IPS-18c (cell line): Measurements from ENCODE around the gene DACH1.

Experiments
- H3K4me3 ChIP-seq: 2 replicates; pipeline ENCODE4 v1.7.0; 2013; ENCODE audit warnings: low read depth, mild to moderate bottlenecking, low read length, moderate library complexity; ENCODE audit not compliant: insufficient read depth
- H3K9me3 ChIP-seq: one replicate; pipeline ENCODE4 v1.6.1; 2013; ENCODE audit warnings: mild to moderate bottlenecking, low read length, moderate library complexity; ENCODE audit not compliant: control insufficient read depth, insufficient read depth

DACH1 gene

DNA sequence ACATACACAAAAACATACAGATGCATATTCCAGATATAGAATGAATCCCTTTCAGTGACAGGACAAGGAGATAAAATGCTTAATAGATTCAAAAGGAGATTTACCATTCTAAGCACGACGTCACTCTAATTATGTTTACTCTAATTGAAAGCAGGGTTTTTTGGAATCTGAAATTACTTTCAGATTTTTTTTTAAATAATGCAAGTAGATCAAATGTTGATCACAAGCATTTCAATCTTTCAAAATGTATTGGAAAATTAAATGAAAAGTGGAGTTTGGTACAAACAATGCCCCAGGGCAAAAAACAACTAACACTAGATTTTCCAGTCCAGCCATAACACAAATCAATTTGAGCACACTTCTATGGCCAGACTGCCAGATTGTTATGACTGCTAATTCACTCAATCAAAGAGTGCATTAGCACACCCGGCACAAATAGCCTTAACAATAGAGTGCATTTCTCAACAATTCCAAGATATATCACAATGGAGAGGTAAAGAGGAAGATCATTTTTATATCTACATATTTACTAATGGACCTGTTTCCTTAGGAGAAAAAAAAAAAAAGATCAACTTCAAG, 4.3 kb upstream of the DACH1 start:
- H3K4me3 ChIP-seq: no peak overlapping the region
- no peaks in the 10 kb centered on the region for H3K9me3 ChIP-seq

DNA sequence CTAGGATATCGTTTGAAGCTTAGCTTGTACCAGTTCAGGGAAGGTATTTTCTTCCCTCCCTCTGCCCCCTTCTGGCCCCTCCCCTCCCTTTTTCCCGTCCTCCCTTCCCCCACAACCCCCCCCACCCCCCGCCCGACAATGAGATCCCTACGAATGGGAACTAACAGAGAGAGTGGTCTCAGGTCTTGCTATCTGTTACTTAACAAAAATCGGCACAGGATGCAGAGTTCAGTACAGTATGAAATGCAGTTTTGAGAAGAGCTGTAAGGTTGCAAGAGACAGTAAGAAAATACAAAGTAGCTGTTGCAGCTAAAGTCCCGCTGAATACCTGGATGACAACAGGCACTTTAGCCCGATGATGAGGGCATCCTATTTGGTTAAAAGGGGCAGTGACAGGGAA, 3.1 kb upstream of the DACH1 start:
- Histone ChIP-seq H3K4me3 (no peak overlapping the region; the same call in 1 of the 2 replicates), H3K9me3 (no peaks in the 10 kb centered on the region)

DNA sequence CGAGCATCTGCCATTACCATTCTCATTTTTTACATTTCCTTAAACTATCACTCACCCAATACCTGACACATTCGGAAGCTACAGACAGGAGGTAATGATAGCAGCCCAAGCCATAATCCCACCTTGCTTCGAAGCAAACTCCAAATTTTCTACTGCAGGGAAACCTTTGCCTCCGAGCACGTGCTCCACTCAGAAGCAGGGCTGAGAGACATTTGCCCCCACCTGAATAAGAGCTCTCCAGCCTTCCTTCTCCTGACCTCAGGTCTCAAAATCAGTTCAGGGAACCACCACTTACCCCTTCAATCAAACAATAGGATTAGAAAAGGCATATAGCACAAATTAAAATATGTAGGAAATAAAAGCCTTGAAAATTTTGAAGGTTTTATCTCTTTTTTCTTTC, 2.3 kb upstream of the DACH1 start:
- no peak overlapping the region for H3K4me3 ChIP-seq

DNA sequence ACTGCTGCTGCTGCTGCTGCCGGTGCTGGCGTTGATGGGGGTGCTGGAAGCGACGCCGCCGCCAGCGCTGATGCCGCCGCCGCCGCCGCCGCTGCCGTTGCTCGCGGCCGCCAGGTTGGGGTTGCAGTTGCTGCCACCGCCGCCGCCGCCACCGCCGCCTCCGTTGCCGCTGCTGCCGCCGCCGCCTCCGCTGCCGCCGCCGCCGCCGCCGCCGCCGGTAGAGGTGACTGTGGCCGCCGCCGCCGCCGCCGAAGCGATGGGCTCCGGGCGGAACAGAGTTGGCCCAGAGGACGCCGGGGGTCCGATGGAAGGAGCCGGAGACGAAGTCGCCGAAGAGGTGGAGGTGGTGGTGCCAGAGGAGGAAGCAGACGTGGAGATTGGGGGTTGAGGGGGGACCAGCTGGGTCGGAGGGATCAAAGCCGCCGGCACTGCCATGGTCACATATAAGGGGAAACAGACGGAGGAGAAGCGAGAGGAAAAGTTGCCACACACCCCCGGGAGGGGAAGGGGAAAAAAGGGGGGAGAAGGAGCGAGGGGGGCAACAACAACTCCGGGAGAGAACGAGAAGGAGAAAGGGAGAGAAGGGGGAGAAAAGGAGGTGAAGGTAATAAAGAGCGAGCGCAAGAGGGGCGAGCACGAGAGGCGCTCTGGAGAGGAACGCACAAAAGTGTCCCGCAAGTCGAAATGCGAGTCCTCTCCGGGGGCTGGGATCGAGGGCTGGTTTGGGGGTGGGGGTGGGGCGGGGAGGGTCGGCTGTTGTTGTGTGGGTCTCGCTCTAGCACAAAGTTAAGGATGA, 471 bp downstream of the DACH1 start:
- Histone ChIP-seq H3K9me3 (no peaks in the 10 kb centered on the region), H3K4me3 (peak overlapping the region; percentile 78)

More for the DNA sequence above, 2.3 kb upstream of the DACH1 start:
- H3K9me3 ChIP-seq: no peaks in the 10 kb centered on the region

DNA sequence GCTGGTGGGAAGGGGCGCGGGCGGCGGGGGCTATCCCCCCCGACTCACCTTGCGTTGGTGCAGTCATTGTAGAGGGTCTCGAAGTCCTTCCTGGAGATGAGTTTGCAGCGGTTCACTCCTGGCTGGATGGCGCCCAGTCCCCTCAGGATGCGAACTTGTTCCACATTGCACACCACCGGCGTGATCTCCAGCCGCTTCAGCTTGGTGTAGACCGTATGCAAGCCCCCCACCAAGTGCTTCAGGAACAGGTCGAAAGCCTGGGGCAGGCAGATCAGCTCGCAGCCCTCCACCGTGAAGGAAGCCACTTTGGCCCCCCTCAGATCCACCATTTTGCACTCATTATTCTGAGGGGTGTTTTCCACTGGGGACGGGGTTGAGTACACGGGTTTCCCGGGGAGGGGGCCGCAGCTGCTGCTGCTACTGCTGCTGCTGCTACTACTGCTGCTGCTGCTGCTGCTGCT, 1.1 kb downstream of the DACH1 start:
- Histone ChIP-seq H3K4me3 (peak overlapping the region; percentile 78), H3K9me3 (no peaks in the 10 kb centered on the region)

DNA sequence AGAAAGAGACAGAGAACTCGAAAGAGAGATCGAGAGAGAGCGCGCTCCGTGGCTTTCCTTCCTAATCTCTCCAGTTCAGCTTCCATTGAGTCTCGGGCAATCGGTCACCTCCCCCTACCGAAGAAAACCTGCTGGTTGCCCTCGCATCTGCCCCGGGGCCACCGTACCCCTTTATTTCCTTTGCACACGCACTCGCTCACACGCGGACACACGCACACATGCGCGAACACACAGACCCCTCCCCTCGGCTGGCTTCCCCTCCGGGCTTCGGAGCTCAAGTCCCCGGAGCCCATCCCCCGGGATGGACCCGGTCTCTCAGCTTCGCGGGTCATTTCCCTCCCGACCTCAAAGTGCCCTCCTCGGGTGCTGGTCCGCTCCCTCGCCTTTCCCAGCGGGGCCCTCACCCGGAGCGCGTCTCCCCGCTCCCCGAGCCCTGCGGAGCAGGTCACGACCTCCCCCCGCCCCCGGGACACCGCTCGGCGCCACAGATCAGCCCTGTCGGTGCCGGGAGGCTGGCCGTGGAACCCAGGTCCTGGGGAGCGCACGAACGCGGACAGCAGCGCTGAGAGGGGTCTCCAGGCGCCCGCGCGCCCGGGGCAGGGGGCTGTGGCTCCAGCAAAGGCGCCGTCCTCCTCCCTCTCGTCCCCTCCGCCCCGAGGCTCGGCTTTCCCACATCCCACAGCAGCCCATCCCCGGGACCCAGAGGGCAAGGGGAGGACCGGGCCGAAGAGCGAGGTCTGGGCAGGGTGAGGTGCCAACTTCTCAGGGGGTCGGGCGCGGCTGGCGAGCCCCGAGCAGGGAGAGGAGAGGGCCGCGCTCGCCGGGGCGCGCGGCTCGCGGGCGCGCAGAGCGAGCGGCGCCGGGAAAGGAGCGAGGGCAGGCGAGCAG, 1.8 kb downstream of the DACH1 start:
- Histone ChIP-seq H3K9me3 (no peaks in the 10 kb centered on the region), H3K4me3 (peak overlapping the region; percentile 78)

DNA sequence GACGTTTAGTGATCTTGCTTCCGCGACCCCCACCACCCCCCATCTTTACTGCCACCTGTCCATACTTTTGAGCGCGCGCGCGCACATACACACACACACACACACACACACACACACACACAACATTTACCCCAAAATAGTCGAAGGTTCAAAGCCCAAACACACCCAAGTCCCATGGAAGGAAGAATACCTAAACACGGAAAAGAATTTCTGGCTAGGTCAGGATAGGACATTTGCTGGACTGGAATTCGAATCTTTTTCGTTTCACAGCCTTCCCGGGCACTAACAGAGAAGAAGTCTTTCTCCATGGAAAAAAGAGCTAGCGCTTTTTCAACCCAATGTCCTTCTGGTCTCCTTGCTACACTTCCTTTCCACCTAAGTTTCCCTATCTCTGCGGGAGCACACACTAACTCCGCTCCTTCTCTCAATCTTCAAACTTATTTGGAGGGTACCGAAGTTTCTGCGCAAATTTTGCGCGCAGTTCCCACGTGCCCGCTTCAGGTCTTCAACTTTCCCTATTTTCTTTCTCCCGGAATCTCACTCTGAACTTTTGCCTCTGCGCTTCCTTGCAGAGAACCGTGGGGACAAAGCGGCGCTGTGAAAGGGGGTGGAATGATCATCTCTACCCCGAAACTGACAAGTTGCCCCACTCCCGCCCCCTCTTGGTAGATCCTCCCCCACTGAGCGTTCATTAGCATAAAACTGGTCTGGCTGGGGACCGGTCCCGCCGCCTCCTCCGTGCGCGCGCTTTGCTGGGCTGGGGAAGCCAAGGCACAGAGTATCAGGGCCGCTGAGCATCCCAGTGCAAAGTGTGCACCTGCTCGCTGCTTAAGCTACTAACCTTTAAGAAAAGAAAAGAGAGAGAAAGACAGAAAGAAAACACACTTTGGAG, 2.7 kb downstream of the DACH1 start:
- H3K4me3 ChIP-seq: peak overlapping the region; percentile 78
- H3K9me3 ChIP-seq: no peaks in the 10 kb centered on the region

DNA sequence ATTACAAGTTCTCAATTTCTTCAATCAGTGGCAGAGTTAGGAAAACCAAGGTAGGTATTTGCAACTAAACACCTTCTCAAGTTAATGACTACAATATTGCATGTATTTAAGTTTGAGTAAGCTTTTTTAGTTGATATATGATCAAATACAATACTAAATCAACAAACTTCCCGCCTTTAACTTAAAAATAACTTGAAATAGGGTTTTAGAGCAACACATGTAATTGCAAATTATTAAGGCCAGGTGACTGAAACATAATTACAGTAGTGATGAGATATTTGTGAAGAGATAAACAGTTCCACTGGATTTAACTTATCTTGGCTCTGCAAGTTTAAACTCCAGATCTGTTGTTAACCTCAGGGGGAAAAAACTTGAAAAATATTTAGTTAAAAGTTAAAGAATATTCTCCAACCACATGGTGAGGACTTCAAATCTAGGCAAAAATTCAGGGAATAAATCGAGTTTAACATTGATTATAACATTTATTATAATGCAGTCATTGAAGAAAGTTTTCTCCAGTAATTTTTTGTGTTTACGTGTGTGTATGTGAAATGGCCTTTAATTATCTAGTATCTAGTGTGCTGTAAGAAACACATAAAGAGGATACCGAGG, 3.6 kb downstream of the DACH1 start:
- Histone ChIP-seq H3K9me3 (no peaks in the 10 kb centered on the region), H3K4me3 (no peak overlapping the region)

DNA sequence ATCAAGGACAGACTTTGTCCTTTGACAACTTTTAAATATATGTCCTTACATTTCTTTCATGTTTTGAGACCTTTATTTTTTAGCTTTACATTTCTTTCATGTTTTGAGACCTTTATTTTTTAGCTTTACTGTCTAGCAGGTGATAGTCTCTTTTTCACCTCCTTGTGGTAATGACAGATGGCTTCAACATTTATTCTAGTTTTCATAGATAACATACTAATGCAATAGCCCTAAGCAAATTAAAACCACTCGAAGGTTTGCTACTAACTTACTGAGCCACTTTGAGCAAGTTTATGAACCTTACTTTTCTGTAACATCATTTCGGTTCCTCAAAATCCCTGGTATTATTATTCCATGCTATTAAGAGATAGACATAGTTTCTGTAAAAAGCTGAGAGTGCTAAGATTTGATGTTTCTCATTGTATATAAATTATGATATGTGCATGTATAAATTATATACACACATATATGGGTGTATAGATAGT, 4.5 kb downstream of the DACH1 start:
- H3K4me3 ChIP-seq: no peak overlapping the region
- no peaks in the 10 kb centered on the region for H3K9me3 ChIP-seq

DNA sequence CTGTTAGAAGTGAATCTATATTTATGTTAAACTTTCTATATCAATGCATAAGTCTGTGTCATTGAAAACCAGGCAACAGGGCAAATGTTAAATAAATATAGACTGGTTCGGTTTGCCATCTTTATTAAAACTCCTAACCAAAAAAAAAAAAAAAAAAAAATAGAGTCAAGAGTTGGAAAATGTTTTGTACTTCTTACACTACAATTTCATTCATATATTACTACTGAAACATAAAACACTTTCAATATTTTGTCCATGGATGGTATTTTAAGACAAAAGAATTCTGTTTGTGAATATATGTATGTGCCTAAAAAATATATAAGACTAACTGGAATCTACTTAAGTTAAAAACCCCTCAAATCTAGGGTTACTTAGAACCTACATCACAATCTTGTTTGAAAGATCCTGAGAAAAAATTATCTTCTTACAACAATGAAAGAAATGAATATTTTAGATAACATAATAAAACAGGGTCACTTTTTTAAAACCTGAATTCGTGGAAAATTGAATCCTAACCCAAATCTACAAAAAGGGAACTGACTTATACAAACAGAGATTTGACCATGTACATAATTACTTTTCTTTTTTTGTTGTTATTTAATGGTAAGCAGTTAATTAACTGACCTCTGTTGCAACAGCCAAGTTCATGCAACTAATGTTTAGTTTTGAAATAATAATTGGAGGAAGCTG, 5.1 kb downstream of the DACH1 start:
- no peak overlapping the region for H3K4me3 ChIP-seq

DNA sequence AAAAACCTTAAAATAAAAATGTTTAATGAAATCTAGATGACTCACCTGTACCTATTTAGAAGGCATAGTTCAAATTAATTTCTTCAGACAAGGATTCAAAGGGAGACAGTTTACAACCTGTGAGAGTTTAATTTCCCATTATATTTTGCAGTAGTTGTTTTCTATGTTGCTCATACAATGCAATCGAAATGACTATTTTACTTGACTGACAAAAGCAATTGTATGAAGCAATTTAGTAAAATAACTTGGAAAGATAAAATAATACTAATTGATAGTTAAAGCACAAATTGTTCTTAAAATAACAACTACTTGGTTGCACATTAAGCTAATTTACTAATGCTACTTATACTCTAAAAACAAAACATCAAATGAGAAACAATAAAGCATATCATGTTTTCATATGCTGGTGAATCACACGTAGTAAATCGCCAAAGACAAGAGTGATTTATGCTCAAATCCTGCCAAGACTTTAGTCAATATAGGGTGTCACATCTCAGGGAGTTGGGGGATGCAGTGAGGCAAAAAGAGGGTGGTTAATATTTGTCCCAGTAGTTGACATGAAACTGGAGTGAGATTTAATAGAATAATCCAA, 6.4 kb downstream of the DACH1 start:
- Histone ChIP-seq H3K4me3 (no peak overlapping the region), H3K9me3 (no peaks in the 10 kb centered on the region)

More for the DNA sequence above, 5.1 kb downstream of the DACH1 start:
- H3K9me3 ChIP-seq: no peaks in the 10 kb centered on the region

DNA sequence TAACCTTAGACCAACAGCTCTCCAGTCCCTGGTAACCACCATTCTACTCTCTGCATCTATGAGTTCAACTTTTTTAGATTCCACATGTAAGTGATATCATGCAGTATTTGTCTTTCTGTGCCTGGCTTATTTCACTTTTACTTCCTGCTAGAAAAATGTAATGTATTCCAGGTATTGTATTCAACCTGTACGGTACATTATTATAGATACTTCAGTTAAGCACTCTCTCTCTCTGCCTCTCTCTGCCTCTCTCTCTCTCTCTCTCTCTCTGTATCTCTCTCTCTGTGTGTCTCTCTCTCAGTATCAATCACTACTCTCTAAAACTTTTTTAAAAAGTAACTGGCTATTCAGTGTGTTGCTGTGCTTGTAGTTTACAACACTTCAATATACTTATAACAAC, 8.4 kb downstream of the DACH1 start:
- no peaks in the 10 kb centered on the region for H3K9me3 ChIP-seq
- H3K4me3 ChIP-seq: no peak overlapping the region

DNA sequence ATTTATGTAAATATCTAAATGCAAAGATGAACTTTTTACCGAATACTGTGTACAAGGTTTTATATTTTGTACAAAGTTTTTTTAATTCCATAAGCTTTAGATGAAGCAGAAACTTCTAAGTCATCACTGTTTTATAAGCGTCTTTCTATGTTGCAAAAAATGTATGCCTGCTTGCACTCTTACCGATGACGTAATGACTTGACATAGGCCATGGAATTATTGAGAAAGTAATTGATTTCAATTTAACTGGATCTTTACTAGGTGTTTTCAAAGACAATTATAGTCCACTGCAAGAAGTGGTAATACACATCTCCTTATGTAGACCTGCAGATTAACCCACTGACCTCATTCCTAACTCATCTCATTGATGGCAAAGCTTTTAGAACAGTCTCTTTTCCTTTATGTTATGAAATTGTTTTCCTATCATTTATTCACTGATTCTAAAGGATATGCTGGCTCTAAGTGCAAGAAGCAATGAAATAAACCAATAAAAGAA, 10.4 kb downstream of the DACH1 start:
- Histone ChIP-seq H3K9me3 (no peaks in the 10 kb centered on the region), H3K4me3 (no peak overlapping the region)

DNA sequence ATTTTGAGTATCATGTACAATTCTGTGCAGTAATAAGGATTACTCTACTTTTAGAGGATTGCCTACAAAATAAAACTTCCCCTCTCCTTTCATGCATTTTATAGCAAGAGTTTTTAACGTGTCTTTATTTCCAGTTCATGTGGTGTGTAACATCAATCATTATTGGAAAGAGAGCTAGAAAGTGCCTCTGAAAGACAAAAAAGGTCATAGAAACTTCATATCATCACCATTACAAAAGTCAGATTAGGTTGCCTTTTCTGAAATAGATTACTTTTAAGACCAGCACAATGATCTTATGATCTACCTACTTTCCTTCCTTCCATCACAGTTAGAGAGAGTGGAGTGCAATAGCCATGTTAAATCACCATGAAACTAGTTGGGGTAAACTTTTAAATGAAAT, 12.6 kb downstream of the DACH1 start:
- H3K4me3 ChIP-seq: no peak overlapping the region
- no peaks in the 10 kb centered on the region for H3K9me3 ChIP-seq

DNA sequence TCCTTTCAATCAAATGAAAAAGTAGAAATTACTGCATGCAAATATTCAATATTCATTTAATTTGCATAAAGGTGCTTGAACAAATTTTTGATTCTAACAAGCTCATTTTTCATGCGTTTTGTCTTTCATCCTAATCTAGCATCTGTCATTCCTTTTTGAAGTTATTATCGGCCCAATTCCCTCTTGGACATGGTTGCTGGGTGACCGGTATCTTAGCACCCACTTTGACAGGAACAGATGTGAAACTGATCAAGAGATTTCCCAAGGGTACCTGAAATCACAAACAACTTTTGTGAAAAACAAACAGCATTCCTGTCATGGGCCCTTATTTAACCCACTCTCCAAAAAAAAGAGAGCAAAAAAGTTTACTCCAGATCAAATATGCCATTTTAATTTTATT, 13.3 kb downstream of the DACH1 start:
- H3K4me3 ChIP-seq: no peak overlapping the region
- no peaks in the 10 kb centered on the region for H3K9me3 ChIP-seq
